Parathyroid adenoma (tissue), 2 donors: ENCODE measurements around the gene MAD2L1.

Experiments used
- H2AFZ ChIP-seq: fragments of 300-600 bp; sonication (generic); one replicate; pipeline ENCODE4 v1.7.0; 2017; ENCODE audit warnings: antibody characterized with exemption, mild to moderate bottlenecking
- H3K27ac ChIP-seq: fragments of 300-600 bp; sonication (generic); one replicate; pipeline ENCODE4 v1.7.0; 2017
- H3K27me3 ChIP-seq: fragments of 300-600 bp; sonication (generic); one replicate; pipeline ENCODE4 v1.7.0; 2017; ENCODE audit warnings: low read length; ENCODE audit not compliant: control insufficient read depth, insufficient read depth
- H3K36me3 ChIP-seq: fragments of 300-600 bp; sonication (generic); one replicate; pipeline ENCODE4 v1.7.0; 2017; ENCODE audit warnings: low read length; ENCODE audit not compliant: control insufficient read depth, insufficient read depth
- H3K4me1 ChIP-seq: fragments of 300-600 bp; sonication (generic); one replicate; pipeline ENCODE4 v1.7.0; 2017; ENCODE audit warnings: control low read depth
- H3K4me2 ChIP-seq: fragments of 300-600 bp; sonication (generic); one replicate; pipeline ENCODE4 v1.7.0; 2017; ENCODE audit warnings: low read length
- H3K4me3 ChIP-seq: fragments of 300-600 bp; sonication (generic); one replicate; pipeline ENCODE4 v1.7.0; 2017; ENCODE audit warnings: low read depth, low read length
- H3K79me2 ChIP-seq: fragments of 300-600 bp; sonication (generic); one replicate; pipeline ENCODE4 v1.7.0; 2017; ENCODE audit warnings: control low read depth
- H3K9ac ChIP-seq: fragments of 300-600 bp; sonication (generic); one replicate; pipeline ENCODE4 v1.7.0; 2017; ENCODE audit warnings: mild to moderate bottlenecking
- H3K9me3 ChIP-seq: fragments of 300-600 bp; sonication (generic); one replicate; pipeline ENCODE4 v1.7.0; 2017; ENCODE audit warnings: low read length; ENCODE audit not compliant: control insufficient read depth
- CTCF ChIP-seq: fragments of 300-600 bp; sonication (generic); IDR thresholded peaks from one replicate; pipeline ENCODE4 v1.7.0; 2017; ENCODE audit warnings: antibody characterized with exemption, mild to moderate bottlenecking
- donor health status: primary hyperparathyroidism.

The MAD2L1 gene

GRCh38 chr4:120018786-120019185 lies 47.9 kb downstream of the MAD2L1 start:
- H2AFZ ChIP-seq = no peak overlapping the region

GRCh38 chr4:120017939-120018692 lies 48.5 kb downstream of the MAD2L1 start:
- H3K27me3 ChIP-seq = no peaks in the 10 kb centered on the region
- H3K4me1 ChIP-seq = no peaks in the 10 kb centered on the region
- no peak overlapping the region for H3K9ac ChIP-seq
- no peak for TF ChIP-seq CTCF
- no peak overlapping the region for H3K27ac ChIP-seq
- no peaks in the 10 kb centered on the region for H3K36me3 ChIP-seq
- H3K9me3 ChIP-seq = no peaks in the 10 kb centered on the region
- H3K79me2 ChIP-seq = no peaks in the 10 kb centered on the region
- H3K4me2 ChIP-seq = no peak overlapping the region
- no peak overlapping the region for H3K4me3 ChIP-seq
- no peak overlapping the region for H2AFZ ChIP-seq

More at GRCh38 chr4:120018786-120019185, 47.9 kb downstream of the MAD2L1 start:
- Histone ChIP-seq H3K9ac (no peak overlapping the region), H3K27ac (no peak overlapping the region), H3K4me3 (no peak overlapping the region), H3K9me3 (no peaks in the 10 kb centered on the region), H3K79me2 (no peaks in the 10 kb centered on the region), H3K27me3 (no peaks in the 10 kb centered on the region), H3K36me3 (no peaks in the 10 kb centered on the region), H3K4me2 (no peak overlapping the region), H3K4me1 (no peaks in the 10 kb centered on the region)
- no peak for TF ChIP-seq CTCF

- Histone ChIP-seq H3K79me2 (no peaks in the 10 kb centered on the region), H3K4me3 (no peak overlapping the region), H3K4me2 (no peak overlapping the region), H3K4me1 (no peaks in the 10 kb centered on the region), H3K36me3 (no peaks in the 10 kb centered on the region), H3K27ac (no peak overlapping the region), H3K27me3 (no peaks in the 10 kb centered on the region), H2AFZ (no peak overlapping the region), H3K9me3 (no peaks in the 10 kb centered on the region), H3K9ac (no peak overlapping the region)
- no peak for TF ChIP-seq CTCF
Observed at GRCh38 chr4:120011725-120012124, 54.9 kb downstream of the MAD2L1 start.

- Histone ChIP-seq H3K9ac (no peak overlapping the region), H2AFZ (no peak overlapping the region), H3K4me2 (no peak overlapping the region), H3K27ac (no peak overlapping the region), H3K4me1 (no peaks in the 10 kb centered on the region), H3K79me2 (no peaks in the 10 kb centered on the region), H3K4me3 (no peak overlapping the region), H3K27me3 (no peaks in the 10 kb centered on the region), H3K9me3 (no peaks in the 10 kb centered on the region), H3K36me3 (no peaks in the 10 kb centered on the region)
- no peak for TF ChIP-seq CTCF
Observed at GRCh38 chr4:120010646-120011045, 56.0 kb downstream of the MAD2L1 start.

- H3K9me3 ChIP-seq = no peaks in the 10 kb centered on the region
- no peak overlapping the region for H3K9ac ChIP-seq
- no peak overlapping the region for H2AFZ ChIP-seq
- H3K27me3 ChIP-seq = no peaks in the 10 kb centered on the region
- no peak overlapping the region for H3K4me2 ChIP-seq
- no peaks in the 10 kb centered on the region for H3K79me2 ChIP-seq
- H3K36me3 ChIP-seq = no peaks in the 10 kb centered on the region
- TF ChIP-seq CTCF = no peak
- no peaks in the 10 kb centered on the region for H3K4me1 ChIP-seq
- H3K4me3 ChIP-seq = no peak overlapping the region
- no peak overlapping the region for H3K27ac ChIP-seq
Observed at GRCh38 chr4:120009731-120010130, 56.9 kb downstream of the MAD2L1 start.
